IPS-20b (cell line): ENCODE results near the gene STARD7.

Experiments
- H3K27ac ChIP-seq: one replicate; pipeline ENCODE4 v1.5.1; 2013; ENCODE audit warnings: low read length
- H3K27me3 ChIP-seq: 2 replicates; pipeline ENCODE4 v1.6.1; 2013; ENCODE audit warnings: mild to moderate bottlenecking, low read length, inconsistent platforms; ENCODE audit not compliant: insufficient read depth
- H3K36me3 ChIP-seq: 2 replicates; pipeline ENCODE4 v1.6.1; 2013; ENCODE audit warnings: low read depth, mild to moderate bottlenecking, inconsistent platforms, low read length, moderate library complexity; ENCODE audit not compliant: insufficient read depth
- H3K4me1 ChIP-seq: 2 replicates; pipeline ENCODE4 v1.6.1; 2013; ENCODE audit warnings: mild to moderate bottlenecking, control low read depth, inconsistent platforms, low read length, moderate library complexity; ENCODE audit not compliant: insufficient read depth
- H3K4me3 ChIP-seq: 2 replicates; pipeline ENCODE4 v1.5.1; 2013; ENCODE audit warnings: mild to moderate bottlenecking, low read length, inconsistent platforms
- H3K9ac ChIP-seq: 2 replicates; pipeline ENCODE4 v1.6.1; 2013; ENCODE audit warnings: low read depth, mild to moderate bottlenecking, inconsistent platforms, low read length, moderate library complexity
- H3K9me3 ChIP-seq: 2 replicates; pipeline ENCODE4 v1.6.1; 2013; ENCODE audit warnings: mild to moderate bottlenecking, low read depth, low read length, inconsistent platforms; ENCODE audit not compliant: insufficient read depth

The STARD7 gene

GRCh38 chr2:96247009-96247408 lies 38.4 kb upstream of the STARD7 start:
- no peak overlapping the region for H3K4me3 ChIP-seq
- no peaks in the 10 kb centered on the region for H3K4me1 ChIP-seq
- no peaks in the 10 kb centered on the region for H3K27me3 ChIP-seq
- H3K36me3 ChIP-seq, result peaks cover 2% of the 10 kb centered on the region; the same call in 1 of the 2 replicates
- no peak overlapping the region for H3K9ac ChIP-seq
- no peaks in the 10 kb centered on the region for H3K9me3 ChIP-seq
- H3K27ac ChIP-seq, result no peak overlapping the region

GRCh38 chr2:96245609-96246390 lies 37.2 kb upstream of the STARD7 start:
- Histone ChIP-seq H3K36me3 (no peaks in the 10 kb centered on the region), H3K27ac (no peak overlapping the region), H3K27me3 (no peaks in the 10 kb centered on the region), H3K9me3 (no peaks in the 10 kb centered on the region), H3K4me1 (no peaks in the 10 kb centered on the region), H3K9ac (no peak overlapping the region), H3K4me3 (no peak overlapping the region)

GRCh38 chr2:96243843-96244242 lies 35.2 kb upstream of the STARD7 start:
- H3K4me1 ChIP-seq, result no peaks in the 10 kb centered on the region
- no peak overlapping the region for H3K27ac ChIP-seq
- H3K36me3 ChIP-seq, result no peaks in the 10 kb centered on the region
- H3K27me3 ChIP-seq, result no peaks in the 10 kb centered on the region
- no peak overlapping the region for H3K4me3 ChIP-seq
- no peak overlapping the region for H3K9ac ChIP-seq
- no peaks in the 10 kb centered on the region for H3K9me3 ChIP-seq

GRCh38 chr2:96241900-96242611 lies 33.4 kb upstream of the STARD7 start:
- no peak overlapping the region for H3K4me3 ChIP-seq
- H3K4me1 ChIP-seq, result no peaks in the 10 kb centered on the region
- H3K9ac ChIP-seq, result no peak overlapping the region
- H3K9me3 ChIP-seq, result no peaks in the 10 kb centered on the region
- H3K27ac ChIP-seq, result no peak overlapping the region
- no peaks in the 10 kb centered on the region for H3K36me3 ChIP-seq
- H3K27me3 ChIP-seq, result no peaks in the 10 kb centered on the region

GRCh38 chr2:96241227-96241626 lies 32.6 kb upstream of the STARD7 start:
- Histone ChIP-seq H3K36me3 (no peaks in the 10 kb centered on the region), H3K4me3 (no peak overlapping the region), H3K27me3 (no peaks in the 10 kb centered on the region), H3K9me3 (no peaks in the 10 kb centered on the region), H3K4me1 (no peaks in the 10 kb centered on the region), H3K9ac (no peak overlapping the region), H3K27ac (no peak overlapping the region)

- Histone ChIP-seq H3K9me3 (no peaks in the 10 kb centered on the region), H3K4me1 (no peaks in the 10 kb centered on the region), H3K9ac (no peak overlapping the region), H3K4me3 (no peak overlapping the region), H3K36me3 (no peaks in the 10 kb centered on the region), H3K27me3 (no peaks in the 10 kb centered on the region), H3K27ac (no peak overlapping the region)
Observed at GRCh38 chr2:96240341-96241038, 31.9 kb upstream of the STARD7 start.

GRCh38 chr2:96239745-96240264 lies 31.2 kb upstream of the STARD7 start:
- no peaks in the 10 kb centered on the region for H3K9me3 ChIP-seq
- H3K27ac ChIP-seq, result no peak overlapping the region
- H3K9ac ChIP-seq, result no peak overlapping the region
- H3K36me3 ChIP-seq, result no peaks in the 10 kb centered on the region
- H3K27me3 ChIP-seq, result no peaks in the 10 kb centered on the region
- no peak overlapping the region for H3K4me3 ChIP-seq
- no peaks in the 10 kb centered on the region for H3K4me1 ChIP-seq

GRCh38 chr2:96239091-96239490 lies 30.5 kb upstream of the STARD7 start:
- no peaks in the 10 kb centered on the region for H3K4me1 ChIP-seq
- no peak overlapping the region for H3K9ac ChIP-seq
- no peaks in the 10 kb centered on the region for H3K9me3 ChIP-seq
- H3K27ac ChIP-seq, result no peak overlapping the region
- H3K4me3 ChIP-seq, result no peak overlapping the region
- H3K27me3 ChIP-seq, result no peaks in the 10 kb centered on the region
- no peaks in the 10 kb centered on the region for H3K36me3 ChIP-seq

GRCh38 chr2:96238266-96238665 lies 29.6 kb upstream of the STARD7 start:
- no peak overlapping the region for H3K4me3 ChIP-seq
- no peaks in the 10 kb centered on the region for H3K27me3 ChIP-seq
- H3K27ac ChIP-seq, result no peak overlapping the region
- no peaks in the 10 kb centered on the region for H3K36me3 ChIP-seq
- H3K9me3 ChIP-seq, result no peaks in the 10 kb centered on the region
- H3K4me1 ChIP-seq, result no peaks in the 10 kb centered on the region
- no peak overlapping the region for H3K9ac ChIP-seq

- Histone ChIP-seq H3K27ac (no peak overlapping the region), H3K36me3 (no peaks in the 10 kb centered on the region), H3K4me1 (no peaks in the 10 kb centered on the region), H3K27me3 (no peaks in the 10 kb centered on the region), H3K9ac (no peak overlapping the region), H3K4me3 (no peak overlapping the region), H3K9me3 (no peaks in the 10 kb centered on the region)
Observed at GRCh38 chr2:96236882-96237281, 28.3 kb upstream of the STARD7 start.

- Histone ChIP-seq H3K4me3 (no peak overlapping the region), H3K27ac (no peak overlapping the region), H3K4me1 (no peaks in the 10 kb centered on the region), H3K9me3 (no peaks in the 10 kb centered on the region), H3K9ac (no peak overlapping the region; the same call in 1 of the 2 replicates), H3K36me3 (no peaks in the 10 kb centered on the region), H3K27me3 (no peaks in the 10 kb centered on the region)
Observed at GRCh38 chr2:96233880-96234316, 25.3 kb upstream of the STARD7 start.
